ENCODE results near the gene GPATCH1.

Gene GPATCH1

GRCh38 chr19:33063356-33063752, 17.6 kb upstream of the GPATCH1 start:
- no peak for DNase-seq (ENCODE audit: low read depth in 2 of 2)

DNA sequence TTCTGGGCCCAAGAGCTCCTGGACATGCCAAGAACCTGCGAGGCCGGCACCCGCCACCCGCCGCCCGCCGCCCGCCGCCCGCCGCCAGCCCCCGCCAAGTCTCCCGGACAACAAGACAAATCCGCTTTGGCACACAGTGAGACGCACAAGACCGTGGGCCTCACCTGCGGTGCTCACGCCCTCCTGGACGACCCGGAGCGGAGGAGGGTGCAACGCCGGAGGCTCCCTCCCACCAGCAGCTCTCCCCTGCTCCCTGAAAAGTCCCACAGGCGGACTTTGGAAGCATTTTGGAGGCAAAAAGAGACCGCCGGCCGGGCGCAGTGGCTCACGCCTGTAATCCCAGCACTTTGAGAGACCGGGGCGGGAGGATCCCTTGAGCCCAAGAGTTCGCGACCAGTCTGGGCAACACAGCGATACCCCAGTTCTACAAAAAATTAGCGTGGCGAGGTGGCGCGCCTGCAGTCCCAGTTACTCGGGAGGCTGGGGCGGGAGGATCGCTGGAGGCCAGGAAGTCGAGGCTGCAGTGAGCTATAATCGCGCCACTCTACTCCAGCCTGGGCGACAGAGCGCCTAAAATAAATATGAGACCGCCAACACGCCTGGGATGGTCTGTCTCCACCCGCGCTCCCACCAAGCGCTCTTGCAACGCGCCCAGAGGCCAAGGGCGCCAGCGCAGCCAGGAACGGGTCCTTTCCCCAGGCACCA, 17.1 kb upstream of the GPATCH1 start:
- DNase-seq (ENCODE audit: low read depth in 2 of 2) = no peak

DNA sequence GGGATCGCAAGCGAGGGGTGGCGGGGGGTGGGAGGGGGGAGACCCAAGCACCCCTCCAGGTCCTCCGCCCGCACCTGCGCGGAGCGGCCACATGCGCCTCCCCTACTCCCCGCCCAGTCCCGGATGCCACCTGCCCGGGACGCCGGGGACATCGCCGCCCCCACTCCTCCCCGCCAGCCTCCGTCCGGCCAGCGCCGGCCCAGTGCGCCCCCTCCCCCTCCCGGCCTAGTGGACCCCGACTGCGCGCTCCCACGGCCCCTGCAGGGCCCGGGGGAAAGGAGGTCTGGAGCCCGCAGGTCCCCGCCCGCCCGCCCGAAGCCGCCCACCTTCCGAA, 16.6 kb upstream of the GPATCH1 start:
- DNase-seq (ENCODE audit: low read depth in 2 of 2) = no peak

DNA sequence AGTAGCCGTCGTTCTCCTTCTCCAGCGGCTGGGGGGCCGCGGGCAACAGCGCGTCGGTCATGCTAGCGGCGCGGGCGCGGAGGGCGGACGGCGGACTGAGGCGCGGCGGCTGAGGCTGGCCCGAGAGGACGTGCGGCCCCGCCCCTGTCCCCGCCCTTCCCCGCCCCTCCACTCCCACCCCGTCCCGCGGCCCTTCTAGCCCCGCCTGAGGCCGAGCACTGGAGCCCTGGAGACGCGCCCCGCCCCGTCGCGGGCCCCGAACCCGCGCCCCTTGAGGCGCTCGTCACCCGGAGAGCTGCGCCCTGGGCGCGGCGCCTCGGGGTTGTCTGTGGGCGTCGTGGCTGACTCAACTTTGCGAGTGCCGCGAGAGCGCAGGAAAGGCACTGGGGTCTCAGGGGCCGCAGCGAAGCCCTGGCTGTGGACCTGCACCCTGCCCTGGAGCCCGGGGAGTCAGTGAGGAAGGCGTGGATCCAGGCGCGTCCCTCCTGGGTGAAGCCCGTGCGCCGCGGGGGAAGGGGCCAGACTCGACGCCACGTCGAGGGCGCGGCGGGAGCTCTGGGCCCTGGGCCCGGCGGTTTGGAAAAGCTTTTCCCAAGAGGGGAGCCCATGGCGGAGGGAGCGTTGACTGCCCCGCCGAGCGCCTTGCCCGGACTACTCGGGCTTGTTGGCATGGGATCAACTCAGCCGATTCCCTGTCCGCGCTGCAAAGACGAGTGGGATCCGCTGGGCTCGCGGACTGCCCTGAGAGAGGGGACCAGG, 16.0 kb upstream of the GPATCH1 start, which contains the start of gene RHPN2:
RHPN2 (minus strand) TSS at position 97 of the 759 bp plus-strand sequence; CDS start at position 61, 36 bp downstream.
- peak in 1 of 2 donors; percentile 25 for DNase-seq (ENCODE audit: low read depth in 2 of 2)

DNA sequence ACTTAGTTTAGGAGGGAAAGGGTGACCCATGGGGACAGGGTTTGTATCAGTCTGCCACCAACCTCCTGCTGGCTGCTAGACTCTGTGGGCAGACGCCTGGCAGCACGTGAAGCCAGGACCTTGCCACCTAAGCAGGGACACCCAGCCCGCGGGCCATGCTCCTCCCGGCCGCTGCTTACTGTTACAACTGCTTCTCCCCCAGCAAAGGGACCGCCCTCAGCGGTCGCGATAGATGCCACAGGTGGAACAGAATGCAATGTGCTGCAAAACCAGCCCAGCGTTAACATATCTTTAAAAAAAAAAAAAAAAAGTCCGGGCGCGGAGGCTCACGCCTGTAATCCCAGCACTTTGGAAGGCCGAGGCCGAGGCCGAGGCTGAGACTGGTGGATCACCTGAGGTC, 14.4 kb upstream of the GPATCH1 start:
- no peak for DNase-seq (ENCODE audit: low read depth in 2 of 2)

- no peak for DNase-seq (ENCODE audit: low read depth in 2 of 2)
These were observed 13.9 kb upstream of the GPATCH1 start for GRCh38 chr19:33067121-33067520.

- no peak for DNase-seq (ENCODE audit: low read depth in 2 of 2)
These were observed 9.1 kb upstream of the GPATCH1 start for GRCh38 chr19:33071887-33072286.

- DNase-seq (ENCODE audit: low read depth in 2 of 2) = no peak
These were observed 5.5 kb upstream of the GPATCH1 start for GRCh38 chr19:33075519-33075918.

- no peak for DNase-seq (ENCODE audit: low read depth in 2 of 2)
These were observed 4.7 kb downstream of the GPATCH1 start for GRCh38 chr19:33085570-33086128.

DNA sequence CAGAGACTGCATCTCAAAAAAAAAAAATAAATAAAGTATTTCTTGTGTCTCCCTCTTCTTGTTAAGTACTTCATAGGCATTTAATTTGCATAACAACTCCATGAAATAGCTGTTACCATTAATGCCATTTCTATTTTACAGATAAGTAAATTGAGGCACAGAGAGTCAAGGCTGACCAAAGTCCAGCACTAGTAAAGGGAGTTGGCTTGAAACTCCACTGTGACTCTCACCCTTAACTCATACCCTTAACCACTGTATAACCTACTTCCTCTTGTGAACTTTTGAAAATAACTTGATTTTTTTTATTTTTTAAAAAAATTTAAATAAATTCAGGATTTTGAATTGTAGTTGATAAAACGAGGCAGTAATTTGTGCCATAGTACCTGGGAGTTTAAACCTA, 6.0 kb downstream of the GPATCH1 start:
- DNase-seq (ENCODE audit: low read depth in 2 of 2) = no peak

DNA sequence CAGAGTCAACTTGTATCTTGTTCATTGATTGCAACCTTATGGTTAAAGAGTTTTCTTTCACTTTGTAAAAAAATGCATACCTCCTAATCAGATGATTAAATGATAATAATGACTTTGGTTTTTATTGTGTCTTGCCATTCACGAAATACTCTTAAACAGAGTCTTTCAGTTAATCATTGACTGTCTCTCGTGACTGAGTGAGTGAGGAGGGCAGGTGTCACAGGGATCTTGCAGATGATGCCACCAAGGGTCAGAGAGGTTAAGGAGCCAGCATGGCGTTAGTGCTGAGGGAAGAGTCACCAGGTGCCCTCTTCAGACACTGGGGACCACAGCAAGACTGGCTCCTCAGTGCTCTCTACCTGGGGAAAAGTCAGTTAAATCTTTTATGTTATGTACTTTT, 8.0 kb downstream of the GPATCH1 start:
- no peak for DNase-seq (ENCODE audit: low read depth in 2 of 2)

DNA sequence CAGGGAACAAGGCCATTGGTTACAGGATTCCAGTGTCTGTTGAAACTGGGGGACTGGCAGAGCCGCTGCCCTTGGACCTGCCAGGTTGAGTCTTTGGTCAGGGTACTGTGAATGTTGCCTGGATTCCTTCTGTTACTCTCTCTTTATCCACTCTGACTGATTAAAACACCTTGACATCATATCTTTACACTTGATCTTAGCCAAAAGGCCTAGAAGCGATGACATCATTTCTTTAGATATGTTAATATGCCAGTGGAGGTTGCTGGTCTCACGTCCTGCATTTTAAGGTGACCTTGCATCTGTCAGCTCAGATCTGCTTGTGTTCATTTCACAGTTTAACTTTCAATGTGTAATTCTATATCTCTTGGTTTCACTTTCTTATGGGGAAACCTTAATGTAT, 9.2 kb downstream of the GPATCH1 start:
- no peak for DNase-seq (ENCODE audit: low read depth in 2 of 2)

DNA sequence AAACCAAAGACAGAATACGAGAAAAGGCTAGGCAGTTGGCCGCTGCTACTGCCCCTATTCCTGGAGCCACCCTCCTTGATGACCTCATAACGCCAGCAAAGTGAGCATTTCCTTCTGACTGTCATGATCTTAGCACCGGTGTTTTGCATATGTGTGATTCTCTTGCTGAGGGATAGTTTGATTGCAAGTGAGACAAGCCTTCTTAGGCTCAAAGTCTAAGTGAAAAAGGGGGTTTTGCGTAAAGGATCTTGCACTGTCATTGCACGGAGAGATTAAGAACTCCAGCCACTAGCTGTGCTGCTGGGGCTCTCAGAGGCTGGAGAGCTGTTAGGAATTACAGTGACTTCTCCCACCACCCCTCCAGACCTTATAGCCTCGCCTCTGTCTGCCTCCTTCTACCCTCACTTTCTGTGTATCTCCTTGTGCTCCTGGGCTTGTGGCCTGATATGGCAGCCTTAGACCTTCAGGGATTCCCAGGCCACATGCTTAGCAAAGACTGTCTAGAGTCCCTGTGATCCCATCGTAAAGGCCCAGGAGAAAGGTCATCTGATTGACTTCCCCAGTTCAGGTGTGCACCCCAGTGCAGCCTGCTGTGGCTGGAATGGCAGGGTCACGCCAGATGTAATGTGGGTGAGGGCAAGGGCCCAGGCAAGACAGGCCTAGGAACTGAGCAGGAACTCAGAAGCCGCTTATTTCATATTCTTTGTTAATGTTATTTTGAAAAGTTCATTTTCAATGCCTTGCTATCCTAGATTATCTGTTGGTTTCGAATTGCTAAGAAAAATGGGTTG, 12.6 kb downstream of the GPATCH1 start:
- no peak for DNase-seq (ENCODE audit: low read depth in 2 of 2)

DNA sequence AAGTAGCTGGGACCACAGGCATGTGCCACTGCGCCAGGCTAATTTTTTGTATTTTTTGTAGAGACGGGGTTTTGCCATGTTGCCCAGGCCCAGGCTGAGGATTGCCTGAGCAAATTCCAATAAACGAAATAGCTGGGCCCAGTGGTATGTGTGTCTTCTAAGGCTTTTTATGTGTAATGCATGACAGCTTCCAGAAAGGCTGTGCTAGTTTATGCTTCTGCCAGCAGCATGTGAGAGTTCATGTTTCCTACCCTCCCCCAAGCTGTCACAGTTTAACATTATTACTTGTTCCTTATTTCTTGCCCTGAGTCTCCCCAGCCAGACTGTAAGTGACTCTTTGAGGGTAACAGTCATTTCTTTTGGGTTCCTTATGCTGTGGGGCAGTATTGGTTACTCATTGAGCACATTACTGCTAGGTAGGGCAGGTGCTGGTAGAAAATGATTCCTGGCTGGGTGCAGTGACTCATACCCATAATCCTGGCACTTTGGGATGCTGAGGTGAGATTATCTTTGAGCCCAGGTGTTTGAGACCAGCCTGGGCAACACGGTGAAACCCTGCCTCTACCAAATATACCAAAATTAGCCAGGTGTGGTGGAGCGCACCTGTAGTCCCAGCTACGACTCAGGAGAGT, 13.6 kb downstream of the GPATCH1 start:
- no peak for DNase-seq (ENCODE audit: low read depth in 2 of 2)

- DNase-seq (ENCODE audit: low read depth in 2 of 2) = no peak
These were observed 15.0 kb downstream of the GPATCH1 start for GRCh38 chr19:33096005-33096404.

DNA sequence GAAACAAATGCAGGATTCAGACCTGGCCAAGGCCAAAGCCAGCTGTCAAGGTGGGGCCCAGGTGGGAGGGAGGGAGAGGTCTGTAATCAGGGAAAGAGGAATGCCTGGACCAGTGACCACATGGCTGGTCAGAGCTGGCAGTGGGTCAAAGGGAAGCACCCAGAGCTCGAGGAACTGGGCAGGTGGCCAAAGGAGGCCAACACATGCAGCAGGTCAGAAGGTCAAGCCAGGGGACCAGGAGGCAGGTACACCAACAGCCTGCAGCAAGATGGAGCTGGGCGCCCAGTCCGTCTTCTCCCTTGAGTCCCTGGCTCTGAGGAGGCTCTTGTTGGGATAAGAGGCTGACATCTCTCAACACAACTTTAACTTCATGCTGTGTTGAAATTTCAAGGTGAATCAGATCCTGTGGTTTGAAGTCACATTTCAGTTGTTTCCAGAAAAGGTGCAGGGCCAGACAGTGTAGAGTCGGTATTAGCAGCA, 17.1 kb downstream of the GPATCH1 start:
- DNase-seq (ENCODE audit: low read depth in 2 of 2) = no peak

- DNase-seq (ENCODE audit: low read depth in 2 of 2) = no peak
These were observed 20.1 kb downstream of the GPATCH1 start for GRCh38 chr19:33100894-33101644.

DNA sequence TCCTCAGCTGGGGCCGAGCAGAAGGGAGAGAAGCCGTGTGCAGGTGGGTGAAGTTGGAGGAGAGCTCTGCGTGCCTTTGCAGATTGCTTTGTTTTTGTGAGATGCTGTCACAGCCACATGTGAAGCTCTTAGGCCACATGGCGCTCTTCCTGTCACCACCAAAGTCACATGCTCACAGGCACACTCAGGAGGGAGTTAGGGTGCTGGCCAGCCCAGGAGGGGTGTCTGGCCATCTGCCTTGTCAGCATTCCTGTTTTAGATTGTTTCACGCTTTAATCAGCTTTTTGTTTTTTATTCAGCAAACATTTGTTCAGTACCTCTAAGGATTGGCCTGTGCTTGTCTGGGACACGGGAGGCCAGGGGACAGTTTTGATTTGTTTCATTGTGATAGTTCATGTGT, 21.9 kb downstream of the GPATCH1 start:
- no peak for DNase-seq (ENCODE audit: low read depth in 2 of 2)

GRCh38 chr19:33108161-33108560, 27.2 kb downstream of the GPATCH1 start:
- no peak for DNase-seq (ENCODE audit: low read depth in 2 of 2)

DNA sequence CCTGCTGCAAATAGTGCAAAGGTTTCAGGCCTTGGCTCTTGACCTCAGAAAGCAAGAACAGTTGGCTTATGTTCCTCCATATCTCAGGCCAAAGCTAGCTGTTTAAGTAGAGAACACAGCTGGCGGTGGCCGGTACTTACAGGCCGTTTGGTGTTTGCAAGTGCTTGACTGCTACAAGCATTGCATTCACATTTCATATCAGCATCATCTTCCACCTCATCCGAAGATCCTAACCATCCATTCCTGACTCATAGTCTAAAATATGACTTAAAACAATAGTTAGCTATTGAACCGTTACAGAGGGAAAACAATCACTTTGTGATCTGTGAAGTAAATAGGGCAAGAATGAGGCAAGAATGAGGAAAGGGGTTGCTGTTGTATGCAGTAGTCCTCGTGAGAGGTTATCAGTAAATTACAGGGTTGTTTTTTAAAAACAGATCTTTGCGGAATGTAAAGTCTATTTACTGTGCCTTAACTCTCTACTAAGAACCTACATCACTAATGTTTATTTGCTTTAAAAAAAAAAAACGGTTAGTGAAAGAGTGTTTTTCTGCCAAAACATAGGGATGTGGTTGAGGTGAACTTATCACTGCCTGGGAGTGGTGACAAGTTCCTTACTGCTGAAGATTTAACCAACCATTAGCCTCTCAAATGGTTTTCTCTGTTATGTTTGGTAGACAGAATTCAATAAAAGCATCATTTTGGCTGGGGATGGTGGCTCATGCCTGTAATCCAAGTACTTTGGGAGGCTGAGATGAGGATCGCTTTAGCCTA, 29.3 kb downstream of the GPATCH1 start:
- no peak for DNase-seq (ENCODE audit: low read depth in 2 of 2)
